ENCODE measurements around the gene SMG6.
A peak's percentile ranks its signal among the peaks of the same experiment; 100 is the strongest.
"Not testable (repeated sequence)": the region's sequence is repeated elsewhere in the genome, so short reads cannot be mapped to it uniquely, and the experiment has no call there.

Gene SMG6

GRCh38 chr17:2259769-2260536 lies 43.6 kb downstream of the SMG6 start:
- Mint-ChIP-seq H3K4me1 (ENCODE audit: low read depth) (peaks cover 73% of the 10 kb centered on the region), H3K9me3 (no peaks in the 10 kb centered on the region), H3K36me3 (ENCODE audit: low read depth) (peaks cover 49% of the 10 kb centered on the region), H3K27ac (peak overlapping the region; percentile 90), H3K27me3 (no peaks in the 10 kb centered on the region), H3K4me3 (peak overlapping the region; percentile 71)

- H3K27me3 Mint-ChIP-seq, H3K9me3 Mint-ChIP-seq: not testable (repeated sequence)
- Mint-ChIP-seq H3K27ac (peak overlapping the region; percentile 90), H3K4me3 (peak overlapping the region; percentile 71), H3K36me3 (ENCODE audit: low read depth) (peaks cover 44% of the 10 kb centered on the region), H3K4me1 (ENCODE audit: low read depth) (peaks cover 73% of the 10 kb centered on the region)
These were observed 44.8 kb downstream of the SMG6 start for GRCh38 chr17:2258830-2259229.

GRCh38 chr17:2253768-2254406 lies 49.7 kb downstream of the SMG6 start:
- Mint-ChIP-seq H3K9me3 (no peaks in the 10 kb centered on the region), H3K4me1 (ENCODE audit: low read depth) (peaks cover 72% of the 10 kb centered on the region), H3K4me3 (peak overlapping the region; percentile 56), H3K27me3 (no peaks in the 10 kb centered on the region), H3K36me3 (ENCODE audit: low read depth) (peaks cover 51% of the 10 kb centered on the region), H3K27ac (peak overlapping the region; percentile 88)

GRCh38 chr17:2253362-2253761 lies 50.2 kb downstream of the SMG6 start:
- Mint-ChIP-seq H3K9me3 (no peaks in the 10 kb centered on the region), H3K27ac (peak overlapping the region; percentile 88), H3K4me1 (ENCODE audit: low read depth) (peaks cover 71% of the 10 kb centered on the region), H3K27me3 (no peaks in the 10 kb centered on the region), H3K36me3 (ENCODE audit: low read depth) (peaks cover 54% of the 10 kb centered on the region), H3K4me3 (peak overlapping the region; percentile 56)

- peak overlapping the region; percentile 77 for H3K27ac Mint-ChIP-seq
- H3K9me3 Mint-ChIP-seq: no peaks in the 10 kb centered on the region
- H3K4me1 Mint-ChIP-seq (ENCODE audit: low read depth): peaks cover 71% of the 10 kb centered on the region
- no peaks in the 10 kb centered on the region for H3K27me3 Mint-ChIP-seq
- H3K4me3 Mint-ChIP-seq: peak overlapping the region; percentile 28
- H3K36me3 Mint-ChIP-seq (ENCODE audit: low read depth): peaks cover 59% of the 10 kb centered on the region
These were observed 52.5 kb downstream of the SMG6 start for GRCh38 chr17:2251098-2251497.

GRCh38 chr17:2250140-2251095 lies 53.2 kb downstream of the SMG6 start:
- H3K36me3 Mint-ChIP-seq (ENCODE audit: low read depth): peaks cover 54% of the 10 kb centered on the region
- peaks cover 70% of the 10 kb centered on the region for H3K4me1 Mint-ChIP-seq (ENCODE audit: low read depth)
- H3K4me3 Mint-ChIP-seq: peak overlapping the region; percentile 28
- peak overlapping the region; percentile 77 for H3K27ac Mint-ChIP-seq
- H3K27me3 Mint-ChIP-seq: no peaks in the 10 kb centered on the region
- H3K9me3 Mint-ChIP-seq: no peaks in the 10 kb centered on the region

- H3K27ac Mint-ChIP-seq: peak overlapping the region; percentile 21
- peaks cover 53% of the 10 kb centered on the region for H3K4me1 Mint-ChIP-seq (ENCODE audit: low read depth)
- H3K36me3 Mint-ChIP-seq (ENCODE audit: low read depth): peaks cover 68% of the 10 kb centered on the region
- no peaks in the 10 kb centered on the region for H3K27me3 Mint-ChIP-seq
- no peaks in the 10 kb centered on the region for H3K9me3 Mint-ChIP-seq
- H3K4me3 Mint-ChIP-seq: no peak overlapping the region
These were observed 56.6 kb downstream of the SMG6 start for GRCh38 chr17:2247005-2247404.

GRCh38 chr17:2244545-2245525 lies 58.8 kb downstream of the SMG6 start:
- Mint-ChIP-seq H3K36me3 (ENCODE audit: low read depth) (peaks cover 72% of the 10 kb centered on the region), H3K27me3 (no peaks in the 10 kb centered on the region), H3K4me1 (ENCODE audit: low read depth) (peaks cover 41% of the 10 kb centered on the region), H3K4me3 (no peak overlapping the region), H3K9me3 (no peaks in the 10 kb centered on the region), H3K27ac (no peak overlapping the region)

GRCh38 chr17:2243953-2244352 lies 59.6 kb downstream of the SMG6 start:
- Mint-ChIP-seq H3K27ac (peak overlapping the region; percentile 45), H3K9me3 (no peaks in the 10 kb centered on the region), H3K4me1 (ENCODE audit: low read depth) (peaks cover 37% of the 10 kb centered on the region), H3K27me3 (no peaks in the 10 kb centered on the region), H3K36me3 (ENCODE audit: low read depth) (peaks cover 63% of the 10 kb centered on the region), H3K4me3 (no peak overlapping the region)

GRCh38 chr17:2241823-2242222 lies 61.8 kb downstream of the SMG6 start:
- H3K36me3 Mint-ChIP-seq (ENCODE audit: low read depth): peaks cover 52% of the 10 kb centered on the region
- no peaks in the 10 kb centered on the region for H3K27me3 Mint-ChIP-seq
- peaks cover 35% of the 10 kb centered on the region for H3K4me1 Mint-ChIP-seq (ENCODE audit: low read depth)
- no peak overlapping the region for H3K4me3 Mint-ChIP-seq
- peak overlapping the region; percentile 18 for H3K27ac Mint-ChIP-seq
- H3K9me3 Mint-ChIP-seq: no peaks in the 10 kb centered on the region

- H3K27me3 Mint-ChIP-seq: no peaks in the 10 kb centered on the region
- no peaks in the 10 kb centered on the region for H3K9me3 Mint-ChIP-seq
- H3K4me3 Mint-ChIP-seq: no peak overlapping the region
- H3K36me3 Mint-ChIP-seq (ENCODE audit: low read depth): peaks cover 52% of the 10 kb centered on the region
- H3K4me1 Mint-ChIP-seq (ENCODE audit: low read depth): peaks cover 33% of the 10 kb centered on the region
- H3K27ac Mint-ChIP-seq: peak overlapping the region; percentile 42
These were observed 63.0 kb downstream of the SMG6 start for GRCh38 chr17:2240541-2240940.

- no peaks in the 10 kb centered on the region for H3K9me3 Mint-ChIP-seq
- H3K4me3 Mint-ChIP-seq: no peak overlapping the region
- peaks cover 58% of the 10 kb centered on the region for H3K36me3 Mint-ChIP-seq (ENCODE audit: low read depth)
- H3K27me3 Mint-ChIP-seq: no peaks in the 10 kb centered on the region
- H3K27ac Mint-ChIP-seq: peak overlapping the region; percentile 42
- peaks cover 32% of the 10 kb centered on the region for H3K4me1 Mint-ChIP-seq (ENCODE audit: low read depth)
These were observed 63.6 kb downstream of the SMG6 start for GRCh38 chr17:2239882-2240430.

- no peak overlapping the region for H3K4me3 Mint-ChIP-seq
- peaks cover 25% of the 10 kb centered on the region for H3K4me1 Mint-ChIP-seq (ENCODE audit: low read depth)
- no peak overlapping the region for H3K27ac Mint-ChIP-seq
- H3K27me3 Mint-ChIP-seq: no peaks in the 10 kb centered on the region
- H3K9me3 Mint-ChIP-seq: no peaks in the 10 kb centered on the region
- H3K36me3 Mint-ChIP-seq (ENCODE audit: low read depth): peaks cover 53% of the 10 kb centered on the region
These were observed 64.4 kb downstream of the SMG6 start for GRCh38 chr17:2239170-2239551.
